Measurements from ENCODE around the gene CFAP251. TPM values are rescaled to one million over a fixed set of nuclear protein-coding genes. Genes with fewer than 3 reads are reported as not detected.

The CFAP251 gene
- polyA plus RNA-seq, 1 donor (not counting 4 experiments of a cell fraction or from before 2014, with no cell fraction given), result 74.2 TPM

DNA sequence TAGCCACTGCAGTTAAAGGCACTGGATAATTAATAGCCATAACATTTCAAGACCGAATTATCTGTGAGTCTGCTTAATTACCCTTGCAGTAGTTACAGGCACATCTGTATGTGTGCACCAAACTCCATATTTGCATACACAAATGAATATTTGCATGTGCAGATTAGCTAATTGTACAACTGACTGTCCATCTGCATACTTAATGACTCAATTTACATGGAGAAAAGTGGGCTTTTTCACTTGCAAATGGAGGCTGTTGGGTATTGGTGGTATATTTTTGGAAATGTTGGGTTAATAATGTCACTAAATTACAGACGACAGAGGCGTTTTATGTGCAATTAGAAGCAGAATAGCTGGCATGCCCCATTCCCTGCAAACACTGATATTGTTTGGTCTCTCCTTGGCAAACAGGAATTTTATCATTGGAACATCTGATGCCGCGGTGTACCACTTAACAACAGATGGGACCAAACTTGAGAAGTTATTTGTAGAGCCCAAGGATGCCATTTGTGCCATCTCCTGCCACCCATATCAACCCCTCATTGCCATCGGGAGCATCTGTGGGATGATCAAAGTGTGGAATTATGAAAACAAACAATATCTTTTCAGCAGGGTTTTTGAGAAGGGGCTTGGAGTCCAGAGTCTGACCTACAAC, 39.6 kb downstream of the CFAP251 start:
- no peak overlapping the region for H3K4me3 ChIP-seq (ENCODE audit: control insufficient read depth in 2 of 3, extremely low read depth in 1 of 3, insufficient read depth in 2 of 3, low read depth in 1 of 3, low read length in 3 of 3)
- no peaks in the 10 kb centered on the region for H3K9me1 ChIP-seq (ENCODE audit: control insufficient read depth, extremely low read depth, insufficient read depth, low read length)
- peaks cover 3% of the 10 kb centered on the region for H3K4me1 ChIP-seq (ENCODE audit: control insufficient read depth, extremely low read depth, insufficient read depth, low read length)
- TF ChIP-seq, protein P1, sequence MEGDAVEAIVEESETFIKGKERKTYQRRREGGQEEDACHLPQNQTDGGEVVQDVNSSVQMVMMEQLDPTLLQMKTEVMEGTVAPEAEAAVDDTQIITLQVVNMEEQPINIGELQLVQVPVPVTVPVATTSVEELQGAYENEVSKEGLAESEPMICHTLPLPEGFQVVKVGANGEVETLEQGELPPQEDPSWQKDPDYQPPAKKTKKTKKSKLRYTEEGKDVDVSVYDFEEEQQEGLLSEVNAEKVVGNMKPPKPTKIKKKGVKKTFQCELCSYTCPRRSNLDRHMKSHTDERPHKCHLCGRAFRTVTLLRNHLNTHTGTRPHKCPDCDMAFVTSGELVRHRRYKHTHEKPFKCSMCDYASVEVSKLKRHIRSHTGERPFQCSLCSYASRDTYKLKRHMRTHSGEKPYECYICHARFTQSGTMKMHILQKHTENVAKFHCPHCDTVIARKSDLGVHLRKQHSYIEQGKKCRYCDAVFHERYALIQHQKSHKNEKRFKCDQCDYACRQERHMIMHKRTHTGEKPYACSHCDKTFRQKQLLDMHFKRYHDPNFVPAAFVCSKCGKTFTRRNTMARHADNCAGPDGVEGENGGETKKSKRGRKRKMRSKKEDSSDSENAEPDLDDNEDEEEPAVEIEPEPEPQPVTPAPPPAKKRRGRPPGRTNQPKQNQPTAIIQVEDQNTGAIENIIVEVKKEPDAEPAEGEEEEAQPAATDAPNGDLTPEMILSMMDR (optimal IDR thresholded peaks at IDR 0.05 in 1 of 3, IDR thresholded peaks at IDR 0.05 in 1 of 3, conservative IDR thresholded peaks at IDR 0.05 in 1 of 3; ENCODE audit: extremely low read depth in 1 of 3, insufficient read depth in 2 of 3, low read length in 3 of 3), result no peak
- TF ChIP-seq EZH2 (IDR thresholded peaks at IDR 0.05; ENCODE audit: low read length), result no peak
- no peak for DNase-seq (ENCODE audit: low read depth, low spot score)
- peaks cover 29 to 48% of the 10 kb centered on the region in 2 experiments for H3K36me3 ChIP-seq (ENCODE audit: control insufficient read depth in 2 of 2, extremely low read depth in 1 of 2, insufficient read depth in 2 of 2, low read length in 2 of 2)
- H2AFZ ChIP-seq (ENCODE audit: control insufficient read depth, low read length), result no peak overlapping the region
- no peak overlapping the region for H3K4me2 ChIP-seq (ENCODE audit: control insufficient read depth, extremely low read depth, insufficient read depth, low read depth, low read length)
- no peak overlapping the region for H3K27ac ChIP-seq (ENCODE audit: control insufficient read depth, insufficient read depth, low read length)
- H3K27me3 ChIP-seq (ENCODE audit: control insufficient read depth, extremely low read depth, insufficient read depth, low read length), result no peaks in the 10 kb centered on the region
- dilution Hi-C loops (cut with MboI; ENCODE audit: extremely low pct_ligation_motif_present, low sequenced_read_pairs), result no loop called here
- no peak overlapping the region for H3K9ac ChIP-seq (ENCODE audit: control insufficient read depth, extremely low read depth, insufficient read depth, low read length)
- no peak for FAIRE-seq
- no peaks in the 10 kb centered on the region for H4K20me1 ChIP-seq (ENCODE audit: control insufficient read depth, extremely low read depth, insufficient read depth, low read length)
- H3K79me2 ChIP-seq (ENCODE audit: control insufficient read depth, insufficient read depth, low read length), result peaks cover 27% of the 10 kb centered on the region
- H3K9me3 ChIP-seq (ENCODE audit: control insufficient read depth, low read depth, low read length), result no peaks in the 10 kb centered on the region

DNA sequence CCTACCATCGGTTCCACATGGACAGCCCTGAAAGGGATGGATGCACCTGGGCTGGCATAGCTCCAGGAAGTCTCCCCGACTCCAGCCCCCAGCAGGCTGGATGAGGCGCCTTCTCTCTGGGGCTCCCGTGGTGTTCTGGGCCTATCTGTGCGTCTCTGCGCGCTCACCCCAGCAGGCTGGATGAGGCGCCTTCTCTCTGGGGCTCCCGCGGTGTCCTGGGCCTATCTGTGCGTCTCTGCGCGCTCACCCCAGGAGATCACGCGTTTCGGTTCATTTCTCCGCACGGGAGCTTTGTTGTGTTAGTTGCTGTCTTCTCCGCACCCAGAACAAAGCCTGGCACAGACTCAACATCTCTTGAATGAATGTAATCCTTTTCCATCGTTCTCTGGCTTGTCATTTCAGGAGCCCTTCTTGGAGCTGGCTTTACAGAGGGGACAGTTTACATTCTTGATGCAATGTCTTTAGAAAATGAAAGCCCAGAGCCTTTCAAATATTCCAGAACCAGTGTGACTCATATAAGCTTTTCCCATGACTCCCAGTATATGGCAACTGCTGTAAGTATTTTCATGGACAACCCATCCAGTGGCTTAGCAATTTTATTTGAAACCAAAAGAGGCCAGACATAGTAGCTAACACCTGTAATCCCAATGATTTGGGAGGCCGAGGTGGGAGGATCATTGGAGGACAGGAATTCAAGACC, 40.3 kb downstream of the CFAP251 start:
- no peak overlapping the region for H3K4me2 ChIP-seq (ENCODE audit: control insufficient read depth, extremely low read depth, insufficient read depth, low read depth, low read length)
- H3K79me2 ChIP-seq (ENCODE audit: control insufficient read depth, insufficient read depth, low read length), result peaks cover 21% of the 10 kb centered on the region
- H2AFZ ChIP-seq (ENCODE audit: control insufficient read depth, low read length), result no peak overlapping the region
- DNase-seq (ENCODE audit: low read depth, low spot score) (no peak), FAIRE-seq (no peak)
- H3K9ac ChIP-seq (ENCODE audit: control insufficient read depth, extremely low read depth, insufficient read depth, low read length), result no peak overlapping the region
- peaks cover 3% of the 10 kb centered on the region for H3K4me1 ChIP-seq (ENCODE audit: control insufficient read depth, extremely low read depth, insufficient read depth, low read length)
- no peak for TF ChIP-seq EZH2 (IDR thresholded peaks at IDR 0.05; ENCODE audit: low read length)
- TF ChIP-seq, protein P1 (optimal IDR thresholded peaks at IDR 0.05 in 1 of 3, IDR thresholded peaks at IDR 0.05 in 1 of 3, conservative IDR thresholded peaks at IDR 0.05 in 1 of 3; ENCODE audit: extremely low read depth in 1 of 3, insufficient read depth in 2 of 3, low read length in 3 of 3), result no peak
- no peak overlapping the region for H3K27ac ChIP-seq (ENCODE audit: control insufficient read depth, insufficient read depth, low read length)
- dilution Hi-C loops (cut with MboI; ENCODE audit: extremely low pct_ligation_motif_present, low sequenced_read_pairs), result no loop called here
- H3K9me1 ChIP-seq (ENCODE audit: control insufficient read depth, extremely low read depth, insufficient read depth, low read length), result no peaks in the 10 kb centered on the region
- H3K4me3 ChIP-seq (ENCODE audit: control insufficient read depth in 2 of 3, extremely low read depth in 1 of 3, insufficient read depth in 2 of 3, low read depth in 1 of 3, low read length in 3 of 3), result no peak overlapping the region
- no peaks in the 10 kb centered on the region for H3K27me3 ChIP-seq (ENCODE audit: control insufficient read depth, extremely low read depth, insufficient read depth, low read length)
- H3K9me3 ChIP-seq (ENCODE audit: control insufficient read depth, low read depth, low read length), result no peaks in the 10 kb centered on the region
- H4K20me1 ChIP-seq (ENCODE audit: control insufficient read depth, extremely low read depth, insufficient read depth, low read length), result no peaks in the 10 kb centered on the region
- H3K36me3 ChIP-seq (ENCODE audit: control insufficient read depth in 2 of 2, extremely low read depth in 1 of 2, insufficient read depth in 2 of 2, low read length in 2 of 2), result peaks cover 31 to 54% of the 10 kb centered on the region in 2 experiments
